ENCODE results near the gene SAFB. TPM values are rescaled to one million over a fixed set of nuclear protein-coding genes. Genes with fewer than 3 reads are reported as not detected.

Gene SAFB
- polyA plus RNA-seq: 100 to 1,000 TPM in 1 of 4 donors, 10 to 100 TPM in 3; 44.0 to 105 (median 55.4) TPM
- long read RNA-seq, donor 1: 0 reads
- long read RNA-seq, donor 2, partial matches to known transcripts: 23 of 52 reads
- long read RNA-seq, donor 2, other reads (novel, unspliced or antisense): 27 of 52 reads
- long read RNA-seq, donor 3, partial matches to known transcripts: 14 of 16 reads
- long read RNA-seq, donor 3, other reads (novel, unspliced or antisense): 0 of 16 reads
- long read RNA-seq, donor 4: 0 reads
- long read RNA-seq, donor 5, partial matches to known transcripts: 0 of 3 reads
- long read RNA-seq, donor 5, other reads (novel, unspliced or antisense): 0 of 3 reads
- long read RNA-seq, donor 6, partial matches to known transcripts: 8 of 15 reads
- long read RNA-seq, donor 6, other reads (novel, unspliced or antisense): 0 of 15 reads
- long read RNA-seq, donor 7, transcript SAFB-205 (21 exons, 2,842 nt): major isoform, 5 of 531 reads
- long read RNA-seq, donor 7, partial matches to known transcripts: 517 of 531 reads
- long read RNA-seq, donor 7, other reads (novel, unspliced or antisense): 5 of 531 reads
- long read RNA-seq, donor 8: 0 reads
- long read RNA-seq, donor 9, partial matches to known transcripts: 0 of 2 reads
- long read RNA-seq, donor 9, other reads (novel, unspliced or antisense): 0 of 2 reads
- long read RNA-seq, donor 10, partial matches to known transcripts: 159 of 171 reads
- long read RNA-seq, donor 10, other reads (novel, unspliced or antisense): 8 of 171 reads

- H3K9me3 ChIP-seq (ENCODE audit: control insufficient read depth in 2 of 2, insufficient read depth in 1 of 2, low read depth in 1 of 2, low read length in 1 of 2): no peaks in the 10 kb centered on the region
- peak within 1 kb of the TSS; percentile 94 to 97 (median 96) for H3K4me3 ChIP-seq (ENCODE audit: low read depth in 1 of 3, low read length in 3 of 3)
- FAIRE-seq: no peak
- H3K36me3 ChIP-seq (ENCODE audit: control insufficient read depth in 3 of 3, insufficient read depth in 2 of 3, low read depth in 1 of 3, low read length in 3 of 3): peaks cover 10 to 45% (median 16%) of the 10 kb centered on the region in 3 donors
- peak within 1 kb of the TSS; percentile 87 to 96 (median 96) for H3K27ac ChIP-seq (ENCODE audit: low read depth in 1 of 3, low read length in 2 of 3)
- DNase-seq: peak; percentile 100
- H3K27me3 ChIP-seq (ENCODE audit: control insufficient read depth in 3 of 3, insufficient read depth in 3 of 3, low read length in 3 of 3): no peaks in the 10 kb centered on the region
- H3K4me1 ChIP-seq (ENCODE audit: control insufficient read depth in 3 of 3, insufficient read depth in 2 of 3, low read depth in 1 of 3, low read length in 2 of 3): peaks cover 5 to 23% (median 13%) of the 10 kb centered on the region in 3 donors
- WGBS, 3 donors: 0% methylated on average over 90 to 116 of the region's 116 CpGs
These were observed at the start of gene SAFB, which contains the start of gene SAFB2 for GRCh38 chr19:5622465-5623396. TSS of gene SAFB (plus strand) at chr19:5623083. CDS start at chr19:5623206, 123 bp downstream. TSS of gene SAFB2 (minus strand) at chr19:5622776. CDS start at chr19:5622715, 61 bp downstream.

GRCh38 chr19:5575590-5575989 is 47.3 kb upstream of the SAFB start:
- Histone ChIP-seq H3K36me3 (ENCODE audit: control insufficient read depth in 3 of 3, insufficient read depth in 2 of 3, low read depth in 1 of 3, low read length in 3 of 3) (peaks cover 0 to 4% (median 0%) of the 10 kb centered on the region in 3 donors), H3K27ac (ENCODE audit: low read depth in 1 of 3, low read length in 2 of 3) (no peak overlapping the region), H3K9me3 (ENCODE audit: control insufficient read depth in 2 of 2, insufficient read depth in 1 of 2, low read depth in 1 of 2, low read length in 1 of 2) (no peaks in the 10 kb centered on the region), H3K4me3 (ENCODE audit: low read depth in 1 of 3, low read length in 3 of 3) (no peak overlapping the region), H3K4me1 (ENCODE audit: control insufficient read depth in 3 of 3, insufficient read depth in 2 of 3, low read depth in 1 of 3, low read length in 2 of 3) (no peaks in the 10 kb centered on the region), H3K27me3 (ENCODE audit: control insufficient read depth in 3 of 3, insufficient read depth in 3 of 3, low read length in 3 of 3) (no peaks in the 10 kb centered on the region)
- 81 to 85% (median 82%) methylated on average over 6 of the region's 6 CpGs for WGBS, 3 donors
- FAIRE-seq (no peak), DNase-seq (no peak)

DNA sequence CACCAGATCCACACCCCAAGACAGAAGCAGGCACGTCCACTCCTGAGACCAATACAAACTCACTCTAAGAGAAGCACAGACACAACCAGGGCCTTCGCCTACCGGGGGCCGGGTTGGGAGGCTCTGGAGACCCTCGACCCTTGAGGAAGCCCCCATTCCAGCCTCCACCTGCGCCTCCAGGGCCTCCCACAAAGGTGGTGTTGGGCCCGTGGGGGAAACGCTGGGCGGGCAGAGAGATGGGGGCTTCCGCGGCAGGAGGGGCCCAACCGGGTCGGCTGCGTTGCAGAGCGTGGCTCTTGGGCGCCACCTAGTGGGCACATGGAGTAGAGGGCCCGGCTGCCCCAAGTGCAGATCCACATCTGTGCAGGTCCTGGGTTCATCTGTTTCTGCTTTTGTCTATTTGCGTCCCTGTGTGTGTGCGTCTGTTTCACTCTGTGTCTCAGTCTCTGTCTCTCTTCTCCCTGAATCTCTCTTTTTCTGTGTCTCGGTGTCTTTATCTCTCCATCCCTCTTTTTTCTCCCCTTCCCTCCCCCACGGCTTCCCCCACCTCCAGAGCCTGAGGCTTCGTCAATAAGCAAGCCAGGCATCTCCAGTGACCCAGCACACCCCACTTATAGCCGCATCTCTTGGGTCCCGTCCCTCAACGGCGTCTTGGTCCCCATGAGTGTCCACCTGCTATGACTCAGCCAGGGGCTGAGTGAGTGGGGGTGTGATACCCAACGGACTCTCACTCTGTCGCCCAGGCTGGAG is 44.6 kb upstream of the SAFB start:
- H3K9me3 ChIP-seq (ENCODE audit: control insufficient read depth in 2 of 2, insufficient read depth in 1 of 2, low read depth in 1 of 2, low read length in 1 of 2): no peaks in the 10 kb centered on the region
- no peaks in the 10 kb centered on the region for H3K27me3 ChIP-seq (ENCODE audit: control insufficient read depth in 3 of 3, insufficient read depth in 3 of 3, low read length in 3 of 3)
- H3K27ac ChIP-seq (ENCODE audit: low read depth in 1 of 3, low read length in 2 of 3): peak overlapping the region in 1 of 3 donors; percentile 50
- FAIRE-seq (no peak), DNase-seq (peak; percentile 43 to 79)
- WGBS, 3 donors: 23 to 25% (median 23%) methylated on average over 22 to 28 of the region's 28 CpGs
- H3K4me3 ChIP-seq (ENCODE audit: low read depth in 1 of 3, low read length in 3 of 3): peak overlapping the region in 1 of 3 donors; percentile 31
- peaks cover 0 to 7% (median 0%) of the 10 kb centered on the region in 3 donors for H3K36me3 ChIP-seq (ENCODE audit: control insufficient read depth in 3 of 3, insufficient read depth in 2 of 3, low read depth in 1 of 3, low read length in 3 of 3)
- peaks cover 0 to 3% (median 0%) of the 10 kb centered on the region in 3 donors for H3K4me1 ChIP-seq (ENCODE audit: control insufficient read depth in 3 of 3, insufficient read depth in 2 of 3, low read depth in 1 of 3, low read length in 2 of 3)

GRCh38 chr19:5579286-5579685 is 43.6 kb upstream of the SAFB start:
- H3K36me3 ChIP-seq (ENCODE audit: control insufficient read depth in 3 of 3, insufficient read depth in 2 of 3, low read depth in 1 of 3, low read length in 3 of 3): peaks cover 0 to 11% (median 0%) of the 10 kb centered on the region in 3 donors
- peak overlapping the region in 1 of 3 donors; percentile 44 for H3K27ac ChIP-seq (ENCODE audit: low read depth in 1 of 3, low read length in 2 of 3)
- FAIRE-seq: no peak
- DNase-seq: no peak
- H3K27me3 ChIP-seq (ENCODE audit: control insufficient read depth in 3 of 3, insufficient read depth in 3 of 3, low read length in 3 of 3): no peaks in the 10 kb centered on the region
- peaks cover 0 to 3% (median 0%) of the 10 kb centered on the region in 3 donors for H3K4me1 ChIP-seq (ENCODE audit: control insufficient read depth in 3 of 3, insufficient read depth in 2 of 3, low read depth in 1 of 3, low read length in 2 of 3)
- 88 to 96% (median 90%) methylated on average over 6 of the region's 6 CpGs for WGBS, 3 donors
- H3K4me3 ChIP-seq (ENCODE audit: low read depth in 1 of 3, low read length in 3 of 3): no peak overlapping the region
- H3K9me3 ChIP-seq (ENCODE audit: control insufficient read depth in 2 of 2, insufficient read depth in 1 of 2, low read depth in 1 of 2, low read length in 1 of 2): no peaks in the 10 kb centered on the region

- FAIRE-seq (no peak), DNase-seq (no peak)
- Histone ChIP-seq H3K4me3 (ENCODE audit: low read depth in 1 of 3, low read length in 3 of 3) (no peak overlapping the region), H3K36me3 (ENCODE audit: control insufficient read depth in 3 of 3, insufficient read depth in 2 of 3, low read depth in 1 of 3, low read length in 3 of 3) (peaks cover 0 to 13% (median 0%) of the 10 kb centered on the region in 3 donors), H3K27ac (ENCODE audit: low read depth in 1 of 3, low read length in 2 of 3) (peak overlapping the region in 1 of 3 donors; percentile 44), H3K9me3 (ENCODE audit: control insufficient read depth in 2 of 2, insufficient read depth in 1 of 2, low read depth in 1 of 2, low read length in 1 of 2) (no peaks in the 10 kb centered on the region), H3K4me1 (ENCODE audit: control insufficient read depth in 3 of 3, insufficient read depth in 2 of 3, low read depth in 1 of 3, low read length in 2 of 3) (peaks cover 0 to 3% (median 0%) of the 10 kb centered on the region in 3 donors), H3K27me3 (ENCODE audit: control insufficient read depth in 3 of 3, insufficient read depth in 3 of 3, low read length in 3 of 3) (no peaks in the 10 kb centered on the region)
- 92 to 100% (median 95%) methylated on average over 7 of the region's 7 CpGs for WGBS, 3 donors
These were observed 43.2 kb upstream of the SAFB start for GRCh38 chr19:5579697-5580096.

- FAIRE-seq: no peak
- WGBS, 3 donors: 43 to 55% (median 52%) methylated on average over 12 of the region's 12 CpGs
These were observed 42.7 kb upstream of the SAFB start for GRCh38 chr19:5580161-5580571.

GRCh38 chr19:5585461-5586299 is 37.2 kb upstream of the SAFB start:
- DNase-seq (no peak), FAIRE-seq (no peak)
- peaks cover 0 to 11% (median 0%) of the 10 kb centered on the region in 3 donors for H3K4me1 ChIP-seq (ENCODE audit: control insufficient read depth in 3 of 3, insufficient read depth in 2 of 3, low read depth in 1 of 3, low read length in 2 of 3)
- H3K27me3 ChIP-seq (ENCODE audit: control insufficient read depth in 3 of 3, insufficient read depth in 3 of 3, low read length in 3 of 3): no peaks in the 10 kb centered on the region
- no peak overlapping the region for H3K27ac ChIP-seq (ENCODE audit: low read depth in 1 of 3, low read length in 2 of 3)
- 50 to 73% (median 71%) methylated on average over 27 to 29 of the region's 29 CpGs for WGBS, 3 donors
- H3K4me3 ChIP-seq (ENCODE audit: low read depth in 1 of 3, low read length in 3 of 3): no peak overlapping the region
- no peaks in the 10 kb centered on the region for H3K9me3 ChIP-seq (ENCODE audit: control insufficient read depth in 2 of 2, insufficient read depth in 1 of 2, low read depth in 1 of 2, low read length in 1 of 2)
- peaks cover 11 to 65% (median 29%) of the 10 kb centered on the region in 3 donors for H3K36me3 ChIP-seq (ENCODE audit: control insufficient read depth in 3 of 3, insufficient read depth in 2 of 3, low read depth in 1 of 3, low read length in 3 of 3)

More at GRCh38 chr19:5580161-5580571, 42.7 kb upstream of the SAFB start:
- Histone ChIP-seq H3K4me1 (ENCODE audit: control insufficient read depth in 3 of 3, insufficient read depth in 2 of 3, low read depth in 1 of 3, low read length in 2 of 3) (peaks cover 0 to 3% (median 0%) of the 10 kb centered on the region in 3 donors), H3K27me3 (ENCODE audit: control insufficient read depth in 3 of 3, insufficient read depth in 3 of 3, low read length in 3 of 3) (no peaks in the 10 kb centered on the region), H3K9me3 (ENCODE audit: control insufficient read depth in 2 of 2, insufficient read depth in 1 of 2, low read depth in 1 of 2, low read length in 1 of 2) (no peaks in the 10 kb centered on the region), H3K27ac (ENCODE audit: low read depth in 1 of 3, low read length in 2 of 3) (peak overlapping the region in 1 of 3 donors; percentile 44), H3K36me3 (ENCODE audit: control insufficient read depth in 3 of 3, insufficient read depth in 2 of 3, low read depth in 1 of 3, low read length in 3 of 3) (peaks cover 0 to 14% (median 0%) of the 10 kb centered on the region in 3 donors), H3K4me3 (ENCODE audit: low read depth in 1 of 3, low read length in 3 of 3) (no peak overlapping the region)
- DNase-seq: no peak

All from small intestine (tissue), 16 donors.